Ishikawa (cell line): Measurements from ENCODE around the gene PLA2G6.

ENCODE experiments used
- CEBPB ChIP-seq: IDR thresholded peaks from 2 replicates; pipeline ENCODE4 v1.6.1; 2012
- CREB1 ChIP-seq: IDR thresholded peaks from 2 replicates; pipeline ENCODE4 v1.6.1; 2012; ENCODE audit warnings: low read depth
- EGR1 ChIP-seq: IDR thresholded peaks from 2 replicates; pipeline ENCODE4 v1.6.1; 2012
- EP300 ChIP-seq: IDR thresholded peaks from 2 replicates; pipeline ENCODE4 v1.6.1; 2012; ENCODE audit warnings: borderline replicate concordance
- FOXM1 ChIP-seq: IDR thresholded peaks from 2 replicates; pipeline ENCODE4 v1.6.1; 2012; ENCODE audit warnings: low read depth, borderline replicate concordance
- MAX ChIP-seq: IDR thresholded peaks from 2 replicates; pipeline ENCODE4 v1.6.1; 2012
- NFIC ChIP-seq: IDR thresholded peaks from 2 replicates; pipeline ENCODE4 v1.6.1; 2012
- RAD21 ChIP-seq: IDR thresholded peaks from 2 replicates; pipeline ENCODE4 v1.6.1; 2012; ENCODE audit warnings: low read depth
- TAF1 ChIP-seq: IDR thresholded peaks from 2 replicates; pipeline ENCODE4 v1.6.1; 2012; ENCODE audit warnings: low read depth, mild to moderate bottlenecking
- TCF12 ChIP-seq: IDR thresholded peaks from 2 replicates; pipeline ENCODE4 v1.6.1; 2012; ENCODE audit warnings: low read depth
- TEAD4 ChIP-seq: IDR thresholded peaks from 2 replicates; pipeline ENCODE4 v1.6.1; 2012
- USF1 ChIP-seq: IDR thresholded peaks from 2 replicates; pipeline ENCODE4 v1.6.1; 2012
- YY1 ChIP-seq: IDR thresholded peaks from 2 replicates; pipeline ENCODE4 v1.6.1; 2012; ENCODE audit warnings: low read depth
- TF ChIP-seq, protein P1 (sequence below): IDR thresholded peaks from 2 replicates; pipeline ENCODE4 v1.6.1; 2012; ENCODE audit warnings: low read depth, mild to moderate bottlenecking

Gene PLA2G6

GRCh38 chr22:38226853-38227649 is 45.4 kb upstream of the PLA2G6 start:
- TF ChIP-seq RAD21 (no peak), EGR1 (no peak), TAF1 (no peak), CREB1 (no peak), YY1 (no peak), CEBPB (no peak), TCF12 (no peak), MAX (no peak), USF1 (no peak), NFIC (no peak), TEAD4 (no peak)
- TF ChIP-seq, protein P1, sequence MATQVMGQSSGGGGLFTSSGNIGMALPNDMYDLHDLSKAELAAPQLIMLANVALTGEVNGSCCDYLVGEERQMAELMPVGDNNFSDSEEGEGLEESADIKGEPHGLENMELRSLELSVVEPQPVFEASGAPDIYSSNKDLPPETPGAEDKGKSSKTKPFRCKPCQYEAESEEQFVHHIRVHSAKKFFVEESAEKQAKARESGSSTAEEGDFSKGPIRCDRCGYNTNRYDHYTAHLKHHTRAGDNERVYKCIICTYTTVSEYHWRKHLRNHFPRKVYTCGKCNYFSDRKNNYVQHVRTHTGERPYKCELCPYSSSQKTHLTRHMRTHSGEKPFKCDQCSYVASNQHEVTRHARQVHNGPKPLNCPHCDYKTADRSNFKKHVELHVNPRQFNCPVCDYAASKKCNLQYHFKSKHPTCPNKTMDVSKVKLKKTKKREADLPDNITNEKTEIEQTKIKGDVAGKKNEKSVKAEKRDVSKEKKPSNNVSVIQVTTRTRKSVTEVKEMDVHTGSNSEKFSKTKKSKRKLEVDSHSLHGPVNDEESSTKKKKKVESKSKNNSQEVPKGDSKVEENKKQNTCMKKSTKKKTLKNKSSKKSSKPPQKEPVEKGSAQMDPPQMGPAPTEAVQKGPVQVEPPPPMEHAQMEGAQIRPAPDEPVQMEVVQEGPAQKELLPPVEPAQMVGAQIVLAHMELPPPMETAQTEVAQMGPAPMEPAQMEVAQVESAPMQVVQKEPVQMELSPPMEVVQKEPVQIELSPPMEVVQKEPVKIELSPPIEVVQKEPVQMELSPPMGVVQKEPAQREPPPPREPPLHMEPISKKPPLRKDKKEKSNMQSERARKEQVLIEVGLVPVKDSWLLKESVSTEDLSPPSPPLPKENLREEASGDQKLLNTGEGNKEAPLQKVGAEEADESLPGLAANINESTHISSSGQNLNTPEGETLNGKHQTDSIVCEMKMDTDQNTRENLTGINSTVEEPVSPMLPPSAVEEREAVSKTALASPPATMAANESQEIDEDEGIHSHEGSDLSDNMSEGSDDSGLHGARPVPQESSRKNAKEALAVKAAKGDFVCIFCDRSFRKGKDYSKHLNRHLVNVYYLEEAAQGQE: no peak

GRCh38 chr22:38223289-38223960 is 41.8 kb upstream of the PLA2G6 start:
- TF ChIP-seq, protein P1: no peak
- peak; percentile 13; the same call in 1 of the 2 replicates for TF ChIP-seq RAD21

DNA sequence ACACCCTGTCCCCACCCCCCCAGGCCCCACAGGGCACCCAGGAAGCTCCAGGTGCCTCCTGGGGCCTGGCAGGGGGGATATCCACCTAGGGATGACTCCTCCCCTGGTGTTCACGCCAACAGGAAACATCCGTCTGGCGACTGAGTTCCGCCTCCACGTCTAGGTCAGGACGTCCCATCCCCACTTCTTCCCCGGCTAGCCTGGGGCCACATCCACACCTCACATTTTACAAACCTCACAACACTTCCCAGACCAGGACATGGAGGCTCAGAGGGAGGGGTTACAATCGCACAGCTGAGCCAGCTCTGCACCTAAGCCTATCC is 41.1 kb upstream of the PLA2G6 start:
- no peak for TF ChIP-seq EP300
- TF ChIP-seq TAF1: no peak
- no peak for TF ChIP-seq MAX

DNA sequence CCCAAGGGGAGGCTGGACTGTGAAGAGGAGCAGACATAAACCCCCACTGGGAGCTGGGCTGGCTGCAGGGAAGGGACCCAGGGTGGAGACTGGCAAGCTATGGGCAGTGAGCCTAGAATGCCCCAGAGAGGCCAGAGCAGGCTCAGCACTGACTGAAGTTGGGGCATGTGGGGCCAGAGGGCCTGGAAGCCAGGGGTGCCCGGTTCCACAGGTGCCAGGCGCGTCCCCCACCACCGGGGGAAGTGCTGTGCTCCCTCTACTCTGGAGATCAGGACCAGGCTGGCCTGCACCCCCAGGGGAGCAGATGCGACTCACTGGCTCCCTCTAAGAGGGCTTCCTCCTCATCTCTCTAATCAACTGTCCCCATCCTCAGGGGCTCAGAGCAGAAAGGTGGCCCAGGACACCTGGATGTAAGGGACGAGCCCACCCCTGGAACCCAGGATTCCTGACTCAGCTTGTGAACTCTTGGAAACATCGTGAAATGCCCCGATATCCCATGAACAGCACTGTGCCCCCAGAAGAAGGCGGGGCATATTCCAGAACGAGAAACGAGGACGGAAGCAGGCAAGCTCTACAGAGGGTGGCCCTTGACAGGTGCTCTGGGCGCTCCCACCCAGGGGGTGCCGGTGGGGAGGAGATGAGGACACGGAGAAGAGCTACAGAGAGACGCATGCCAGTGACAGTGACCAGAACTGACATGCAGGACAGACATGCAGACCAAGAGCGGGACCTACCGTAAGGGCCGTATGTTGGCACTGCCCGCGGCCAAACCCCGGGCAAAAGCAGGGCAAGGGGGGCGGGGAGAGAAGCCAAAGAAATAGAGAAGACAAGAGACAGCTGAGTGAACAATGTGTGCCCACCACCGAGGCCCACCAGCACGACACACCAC is 40.5 kb upstream of the PLA2G6 start:
- no peak for TF ChIP-seq EGR1
- TF ChIP-seq CEBPB: no peak
- TF ChIP-seq MAX: no peak
- TF ChIP-seq CREB1: no peak
- TF ChIP-seq FOXM1: no peak
- no peak for TF ChIP-seq NFIC

DNA sequence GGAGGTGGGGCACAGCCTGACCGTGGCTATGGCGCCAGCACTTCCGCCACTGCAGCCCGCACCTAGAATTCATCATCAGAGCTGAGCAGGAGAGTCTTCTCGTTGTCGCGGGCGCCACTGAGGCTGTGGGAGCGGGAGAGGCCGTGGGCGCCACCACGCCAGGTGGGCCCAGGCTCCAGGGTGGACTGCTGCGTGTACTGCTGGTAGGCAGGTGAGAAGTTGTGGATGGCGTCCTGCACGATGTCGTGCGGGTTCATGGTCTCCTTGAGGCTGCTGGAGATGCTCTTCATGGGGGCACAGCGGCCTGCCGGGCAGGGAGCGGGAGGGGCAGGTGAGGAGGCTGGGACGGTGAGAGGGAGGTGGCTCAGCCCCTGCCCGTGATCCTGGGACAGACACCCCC is 39.8 kb upstream of the PLA2G6 start:
- TF ChIP-seq TAF1 (no peak), USF1 (no peak), MAX (no peak), TEAD4 (no peak), CEBPB (no peak), EGR1 (no peak), FOXM1 (no peak)
